HUDEP-2 (cell line): ENCODE data around the gene UNC5A.

Experiments
- DNase-seq, 76 experiments: peaks; one replicate each; lab custom pipeline; 2025; ENCODE audit not compliant: unreplicated experiment in 76 of 76; lab: John Stamatoyannopoulos, UW

Gene UNC5A

GRCh38 chr5:176798949-176799348 is 11.4 kb upstream of the UNC5A start:
- DNase-seq: no peak

GRCh38 chr5:176799488-176799887 is 10.9 kb upstream of the UNC5A start:
- no peak for DNase-seq

DNA sequence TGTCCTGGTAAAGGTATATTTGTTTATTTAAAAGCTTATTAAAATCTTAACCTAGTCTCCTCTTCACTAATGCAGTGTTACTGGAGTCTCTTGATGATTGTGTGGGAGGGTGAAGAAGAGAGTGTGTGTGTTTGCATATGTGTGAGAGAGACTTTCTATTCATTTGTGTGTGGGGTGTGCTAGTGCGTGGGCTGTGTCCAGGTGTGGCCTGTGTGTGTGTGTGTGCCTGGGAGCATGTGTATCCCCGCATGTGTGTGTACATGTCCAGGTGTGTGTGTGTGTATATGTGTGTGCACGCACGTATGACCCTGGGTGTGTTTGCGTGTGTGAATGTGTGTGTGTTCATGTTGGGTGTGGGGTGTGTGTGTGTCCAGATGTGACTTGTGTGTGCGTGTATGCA is 10.3 kb upstream of the UNC5A start:
- no peak for DNase-seq

- no peak for DNase-seq
Measured at GRCh38 chr5:176802116-176802784, 8.1 kb upstream of the UNC5A start.

DNA sequence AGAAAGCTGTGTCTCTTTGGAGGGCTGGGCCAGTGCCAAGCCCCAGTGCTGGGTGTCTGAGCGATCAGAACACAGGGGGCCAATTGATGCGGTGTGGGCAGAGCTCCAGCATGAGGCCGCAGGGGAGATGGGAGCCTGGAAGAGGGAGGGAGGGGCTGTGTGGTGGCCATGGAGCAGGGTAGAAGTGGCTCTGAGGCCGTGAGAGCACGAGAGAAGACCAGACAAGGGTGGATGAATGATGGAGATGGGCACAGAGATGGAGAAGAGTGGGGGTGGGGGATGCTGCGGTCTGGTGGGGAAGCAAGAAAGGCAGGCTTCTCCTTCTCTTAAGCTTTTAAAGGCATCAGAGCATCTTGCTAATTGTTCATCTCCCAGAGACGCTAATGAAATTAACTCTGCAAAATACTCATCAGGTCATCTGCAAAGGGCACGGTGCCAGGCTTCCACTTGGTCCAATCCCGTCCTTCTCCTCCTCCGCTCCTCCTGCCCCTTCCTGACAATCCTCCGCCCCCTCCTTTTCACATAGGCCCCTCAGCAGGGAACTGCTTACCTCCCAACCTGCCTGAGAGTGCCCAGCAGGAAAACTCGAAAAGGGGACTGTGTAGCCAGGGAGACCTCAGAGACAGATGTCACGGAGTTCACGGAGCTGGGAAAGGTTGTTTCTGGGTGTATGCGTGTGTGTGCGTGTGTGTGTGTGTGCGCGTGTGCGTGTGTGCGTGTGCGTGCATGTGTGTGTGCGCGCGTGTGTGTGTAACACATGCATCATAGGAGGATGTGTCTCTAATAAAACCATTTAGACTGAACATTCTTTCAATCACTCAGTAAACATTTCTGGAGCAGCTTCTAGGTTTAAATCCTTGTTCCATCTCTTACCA is 7.1 kb upstream of the UNC5A start:
- no peak for DNase-seq

DNA sequence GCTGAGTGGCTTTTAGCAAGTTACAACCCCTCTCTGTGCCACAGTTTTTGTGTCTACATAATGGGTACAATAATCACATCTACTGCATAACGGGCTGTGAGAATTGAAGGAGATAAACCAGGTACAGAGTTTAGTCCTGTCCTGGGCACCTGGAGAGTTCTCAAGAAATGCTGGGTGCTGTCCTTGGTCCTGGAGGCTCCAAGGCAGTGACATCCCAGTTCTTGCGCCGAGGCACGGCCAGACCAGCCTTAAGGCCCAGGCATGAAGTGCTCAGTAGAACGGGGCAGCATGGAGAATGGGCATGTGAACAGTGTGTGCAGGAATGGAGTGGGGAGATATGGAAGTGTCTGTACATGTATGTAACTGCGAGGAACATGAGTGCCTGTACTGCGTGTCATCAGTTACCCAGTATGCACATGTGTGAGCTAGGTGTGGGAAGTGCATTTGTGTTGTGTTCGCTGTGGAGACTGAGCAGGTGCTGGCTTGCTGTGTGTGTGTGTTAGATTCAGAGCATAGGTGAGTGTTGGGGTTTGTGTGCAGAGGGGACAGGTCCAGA is 6.3 kb upstream of the UNC5A start:
- DNase-seq: peak in 21 of 76 experiments; percentile 1 to 40 (median 16)

DNA sequence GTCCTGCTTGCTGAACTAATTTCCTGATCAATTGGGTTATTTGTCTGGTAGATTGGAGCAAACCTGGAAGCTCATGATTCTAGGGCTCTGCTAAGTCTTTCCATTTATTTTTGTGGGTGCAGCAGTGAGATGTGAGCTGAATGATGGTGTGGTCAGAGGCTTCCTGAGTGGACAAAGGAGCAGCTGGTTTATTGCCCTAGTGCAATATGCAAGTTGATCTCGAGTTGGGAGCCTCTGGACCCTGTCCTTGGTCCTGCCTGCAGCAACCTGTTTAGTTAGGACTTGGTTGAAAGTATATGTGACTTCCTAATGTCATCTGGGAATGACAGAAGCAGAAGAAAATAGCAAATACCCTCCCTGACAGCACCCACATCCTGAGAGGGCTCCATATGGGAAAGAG is 4.2 kb upstream of the UNC5A start:
- peak in 1 of 76 experiments; percentile 1 for DNase-seq

- DNase-seq: no peak
Measured at GRCh38 chr5:176809544-176810080, 747 bp upstream of the UNC5A start.

DNA sequence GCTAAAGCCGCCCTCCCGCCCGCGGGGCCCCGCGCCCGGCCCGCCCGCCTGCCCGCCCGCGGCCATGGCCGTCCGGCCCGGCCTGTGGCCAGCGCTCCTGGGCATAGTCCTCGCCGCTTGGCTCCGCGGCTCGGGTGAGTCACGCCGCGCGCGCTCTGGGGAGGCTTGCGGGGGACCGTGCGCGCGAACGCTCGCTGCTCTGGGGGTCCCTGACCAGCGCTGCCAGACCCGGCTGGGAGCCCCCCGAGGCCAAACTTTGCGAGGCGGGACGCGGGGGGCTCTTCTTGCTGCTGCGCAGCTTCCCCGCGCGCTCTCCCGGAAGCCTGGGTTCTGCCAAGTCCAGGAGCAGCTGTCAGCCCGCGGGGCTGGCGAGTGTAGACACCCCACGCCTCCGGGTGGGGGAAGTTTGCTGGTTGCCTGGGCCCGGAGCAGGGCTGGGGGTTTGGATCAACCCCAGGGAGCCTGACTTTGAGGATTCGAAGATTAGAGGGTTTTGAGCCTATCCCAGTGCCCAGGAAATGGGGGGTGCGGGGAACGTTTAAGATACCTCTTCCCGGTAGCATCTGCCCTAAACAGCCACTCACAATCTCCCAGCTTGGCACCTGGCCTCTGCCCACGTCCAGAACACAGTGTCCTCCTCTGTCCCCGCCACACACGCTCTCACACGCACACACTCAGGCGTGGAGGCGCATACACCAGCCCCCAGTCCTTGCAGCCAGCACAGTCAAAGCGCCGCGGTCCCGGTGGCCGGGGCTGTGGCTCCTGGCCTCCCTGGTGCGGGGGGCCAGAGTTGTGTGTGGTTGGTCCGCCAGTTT is 535 bp downstream of the UNC5A start:
- no peak for DNase-seq

DNA sequence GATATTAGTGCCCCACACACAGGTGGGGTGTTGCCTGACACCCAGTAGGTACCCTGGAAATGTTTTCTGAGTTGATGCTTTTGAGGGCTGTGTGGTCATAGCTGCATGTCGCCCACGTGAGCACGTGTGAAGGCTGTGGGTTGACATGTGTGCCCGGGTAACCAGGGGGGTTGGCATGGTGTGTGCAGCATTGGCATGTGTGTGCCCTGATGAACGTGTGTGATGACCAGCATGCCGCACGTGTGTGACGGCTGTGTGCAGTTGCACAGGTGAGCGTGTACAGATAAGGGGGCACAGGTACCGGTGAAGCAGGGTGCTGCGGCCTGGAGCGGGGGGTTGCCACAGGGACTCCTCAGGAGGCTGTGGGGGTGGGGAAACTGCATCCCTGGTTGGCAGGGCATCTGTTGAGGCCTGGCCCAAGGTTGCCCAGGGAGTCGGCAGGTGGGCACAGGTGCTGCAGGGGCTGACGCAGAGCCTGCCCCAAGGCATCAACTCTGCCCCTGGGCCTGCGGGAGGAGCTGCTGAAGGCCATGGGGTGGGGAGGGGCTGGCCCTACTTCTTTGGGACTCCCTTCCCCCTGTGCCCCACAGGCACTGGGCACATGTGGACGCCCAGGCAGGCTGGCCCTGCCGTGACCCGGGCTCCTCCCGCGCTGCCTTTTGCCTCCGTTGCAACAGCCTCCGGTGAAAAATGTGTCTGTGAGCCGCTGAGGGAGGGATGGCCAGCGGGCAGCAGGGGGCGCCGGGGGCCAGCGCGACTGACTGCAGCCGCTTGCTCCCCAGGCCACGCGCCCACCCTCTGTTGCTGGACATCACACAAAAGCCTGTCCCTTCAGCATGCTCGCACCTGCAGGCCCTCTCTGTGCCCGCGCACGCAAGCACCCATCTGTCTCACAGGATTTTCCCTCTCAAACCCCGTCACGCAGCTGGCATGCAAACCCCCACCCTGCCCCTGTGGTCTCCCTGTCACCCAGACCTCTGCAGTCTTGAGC is 2.2 kb downstream of the UNC5A start:
- DNase-seq: peak in 6 of 76 experiments; percentile 10 to 24 (median 18)

GRCh38 chr5:176813587-176814312 is 3.4 kb downstream of the UNC5A start:
- DNase-seq: no peak

- DNase-seq: no peak
Measured at GRCh38 chr5:176814313-176814685, 3.9 kb downstream of the UNC5A start.

DNA sequence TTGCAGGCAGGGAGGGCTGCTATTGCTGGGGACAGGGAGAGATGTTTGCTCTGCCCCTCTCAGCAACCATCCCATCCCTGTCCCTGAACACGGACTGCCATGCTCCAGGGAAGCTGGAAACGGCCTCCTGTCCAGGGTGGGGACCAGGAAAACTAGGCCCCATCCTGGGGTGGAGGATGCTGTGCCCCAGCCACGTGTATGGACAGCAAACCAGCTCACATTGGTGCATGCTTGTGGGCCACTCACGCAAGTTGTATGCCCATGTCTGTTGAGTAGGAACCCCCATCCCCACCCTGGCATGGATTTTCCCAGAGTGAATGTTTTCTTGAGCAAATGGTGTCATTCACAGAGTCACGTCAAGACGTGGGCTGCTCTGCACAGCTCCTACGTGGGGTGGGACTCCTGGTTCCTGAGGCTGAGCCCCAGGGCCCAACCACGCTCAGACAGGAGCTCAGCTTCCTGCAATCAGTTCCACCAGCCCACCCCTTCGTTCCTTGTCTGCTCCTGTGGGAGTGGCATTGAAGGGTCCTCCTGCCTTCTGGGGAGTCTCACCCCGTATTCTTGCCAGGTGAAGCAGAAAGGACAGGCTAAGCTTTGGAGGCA is 4.6 kb downstream of the UNC5A start:
- DNase-seq: no peak

GRCh38 chr5:176816043-176816745 is 5.8 kb downstream of the UNC5A start:
- DNase-seq: no peak

GRCh38 chr5:176816791-176817347 is 6.5 kb downstream of the UNC5A start:
- DNase-seq: no peak

- DNase-seq: no peak
Measured at GRCh38 chr5:176817369-176817840, 7.0 kb downstream of the UNC5A start.

DNA sequence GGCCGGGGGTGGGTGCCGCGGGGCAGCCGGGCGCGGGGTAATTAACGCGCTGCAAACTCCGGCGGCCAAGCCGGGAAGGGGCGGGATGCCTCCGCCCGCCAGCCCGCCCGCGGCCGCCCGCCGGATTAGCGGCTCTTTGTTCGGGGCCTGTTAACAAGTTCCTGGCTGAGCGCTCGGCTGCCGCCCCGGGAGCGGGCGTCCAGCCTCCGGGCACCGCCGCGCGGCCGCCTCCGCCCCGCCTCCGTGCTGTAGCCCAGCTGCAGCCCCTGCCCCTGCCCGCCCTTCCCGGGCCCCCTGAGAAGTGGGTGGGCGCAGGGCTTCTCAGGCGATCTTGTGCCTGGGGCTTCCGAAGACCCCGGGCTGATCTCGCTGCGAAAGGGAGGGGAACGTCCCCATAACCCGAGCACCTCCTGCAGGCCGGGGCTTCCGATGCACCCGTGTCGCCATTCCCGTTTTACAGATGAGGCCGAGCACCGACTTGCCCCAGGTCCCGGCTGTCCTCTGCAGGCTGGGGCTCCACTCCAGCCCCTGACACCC is 7.5 kb downstream of the UNC5A start:
- DNase-seq: peak in 9 of 76 experiments; percentile 1 to 28 (median 13)
